Left renal cortex interstitium (tissue), 4 donors: ENCODE measurements around the gene POLR3E. TPM values are rescaled to one million over a fixed set of nuclear protein-coding genes. Genes with fewer than 3 reads are reported as not detected.

Experiments used
- DNase-seq, 4 donors: peaks; one replicate each; pipeline ENCODE4 v3.0.0-alpha.2; 2013; ENCODE audit warnings: low read depth in 4 of 4, low spot score in 2 of 4, missing footprints in 1 of 4
- polyA plus RNA-seq, 4 donors: library from polyadenylated mRNA; unstranded; fragments of 120-200 nt; gene quantifications; one replicate each; pipeline ENCODE4 v1.2.1, GENCODE V29; 2013; ENCODE audit not compliant: insufficient read length in 4 of 4

The POLR3E gene
- polyA plus RNA-seq, 4 donors: 41.2 to 70.1 (median 57.0) TPM

- no peak for DNase-seq
Observed at GRCh38 chr16:22380529-22380928, 83.3 kb downstream of the POLR3E start.

- DNase-seq: no peak
Observed at GRCh38 chr16:22381392-22381791, 84.2 kb downstream of the POLR3E start.

- no peak for DNase-seq
Observed at GRCh38 chr16:22383827-22384226, 86.6 kb downstream of the POLR3E start.

Other genes starting within 250 kb of the POLR3E start
- gene VWA3A, start 204.9 kb upstream of the POLR3E start, polyA plus RNA-seq: 1 to 10 TPM in 3 of 4 donors, under 1 TPM in 1; 0.96 to 6.0 (median 2.3) TPM
- gene SDR42E2, start 134.9 kb upstream of the POLR3E start, polyA plus RNA-seq: under 1 TPM; 0.11 to 0.33 (median 0.23) TPM
- 10 to 100 TPM; 10.5 to 15.2 (median 12.6) TPM for gene EEF2K, start 91.1 kb upstream of the POLR3E start, polyA plus RNA-seq
- gene CDR2, start 77.2 kb downstream of the POLR3E start, polyA plus RNA-seq: 10 to 100 TPM; 30.2 to 32.1 (median 31.1) TPM
- gene NPIPB5, start 213.5 kb downstream of the POLR3E start, polyA plus RNA-seq: 100 to 1,000 TPM in 2 of 4 donors, 10 to 100 TPM in 2; 43.4 to 334 (median 124) TPM